ENCODE results near the gene MTG2. TPM values are rescaled to one million over a fixed set of nuclear protein-coding genes. Genes with fewer than 3 reads are reported as not detected.

MTG2 gene
- total RNA-seq, 1 donor from 2014 or later: 29.9 TPM

GRCh38 chr20:62202676-62203377 is 20.0 kb downstream of the MTG2 start:
- no peak for DNase-seq (ENCODE audit: low spot score)

GRCh38 chr20:62203378-62204030 is 20.7 kb downstream of the MTG2 start:
- DNase-seq (ENCODE audit: low spot score): no peak

GRCh38 chr20:62205618-62206387 is 23.0 kb downstream of the MTG2 start:
- no peak for DNase-seq (ENCODE audit: low spot score)

GRCh38 chr20:62206388-62206775 is 23.6 kb downstream of the MTG2 start:
- DNase-seq (ENCODE audit: low spot score): no peak

- DNase-seq (ENCODE audit: low spot score): no peak
Observed at GRCh38 chr20:62208061-62208794, 25.4 kb downstream of the MTG2 start.

- DNase-seq (ENCODE audit: low spot score): no peak
Observed at GRCh38 chr20:62208795-62209755, 26.2 kb downstream of the MTG2 start.

- DNase-seq (ENCODE audit: low spot score): no peak
Observed at GRCh38 chr20:62209850-62210495, 27.1 kb downstream of the MTG2 start.

- DNase-seq (ENCODE audit: low spot score): no peak
Observed at GRCh38 chr20:62210496-62210855, 27.6 kb downstream of the MTG2 start.

- DNase-seq (ENCODE audit: low spot score): no peak
Observed at GRCh38 chr20:62211216-62211615, 28.4 kb downstream of the MTG2 start.

- no peak for DNase-seq (ENCODE audit: low spot score)
Observed at GRCh38 chr20:62211769-62212288, 29.0 kb downstream of the MTG2 start.

- DNase-seq (ENCODE audit: low spot score): no peak
Observed at GRCh38 chr20:62212299-62212698, 29.5 kb downstream of the MTG2 start.

- no peak for DNase-seq (ENCODE audit: low spot score)
Observed at GRCh38 chr20:62214067-62214466, 31.2 kb downstream of the MTG2 start.

- DNase-seq (ENCODE audit: low spot score): no peak
Observed at GRCh38 chr20:62215020-62215990, 32.5 kb downstream of the MTG2 start.

- DNase-seq (ENCODE audit: low spot score): no peak
Observed at GRCh38 chr20:62215991-62216635, 33.3 kb downstream of the MTG2 start.

GRCh38 chr20:62216636-62217566 is 34.1 kb downstream of the MTG2 start:
- DNase-seq (ENCODE audit: low spot score): no peak

GRCh38 chr20:62217913-62218773 is 35.3 kb downstream of the MTG2 start:
- no peak for DNase-seq (ENCODE audit: low spot score)

Data from mesenteric fat pad (tissue), 1 donor.